Esophagus (tissue), 2 donors: ENCODE data around the gene GAL3ST2. TPM values are rescaled to one million over a fixed set of nuclear protein-coding genes. Genes with fewer than 3 reads are reported as not detected.
"Not testable (repeated sequence)": the region's sequence is repeated elsewhere in the genome, so short reads cannot be mapped to it uniquely, and the experiment has no call there.

Experiments
- H3K27ac ChIP-seq, 2 donors: one replicate each; pipeline ENCODE4 v1.5.1; 2013; ENCODE audit warnings: low read depth in 2 of 2, mild to moderate bottlenecking in 2 of 2, inconsistent platforms in 1 of 2, low read length in 1 of 2, moderate library complexity in 1 of 2
- H3K27me3 ChIP-seq, 2 donors: one replicate each; pipeline ENCODE4 v1.6.1; 2013; ENCODE audit warnings: low read length in 2 of 2, control low read depth in 1 of 2, mild to moderate bottlenecking in 1 of 2; ENCODE audit not compliant: insufficient read depth in 2 of 2, control insufficient read depth in 1 of 2
- H3K36me3 ChIP-seq, 2 donors: one replicate each; pipeline ENCODE4 v1.6.1; 2013; ENCODE audit warnings: low read length in 1 of 2; ENCODE audit not compliant: control insufficient read depth in 2 of 2, insufficient read depth in 2 of 2
- H3K4me1 ChIP-seq, 2 donors: one replicate each; pipeline ENCODE4 v1.6.1; 2013; ENCODE audit warnings: low read length in 1 of 2; ENCODE audit not compliant: control insufficient read depth in 2 of 2, insufficient read depth in 2 of 2
- H3K4me3 ChIP-seq, 2 donors: one replicate each; pipeline ENCODE4 v1.5.1; 2013; ENCODE audit warnings: low read length in 2 of 2, mild to moderate bottlenecking in 2 of 2, low read depth in 1 of 2, moderate library complexity in 1 of 2
- H3K9me3 ChIP-seq, 2 donors: one replicate each; pipeline ENCODE4 v1.6.1; 2013; ENCODE audit warnings: mild to moderate bottlenecking in 2 of 2, low read depth in 1 of 2, low read length in 1 of 2, moderate library complexity in 1 of 2; ENCODE audit not compliant: control insufficient read depth in 2 of 2, insufficient read depth in 1 of 2
- WGBS, 2 donors: extraction: QIAGEN DNeasy Blood & Tissue Kit; methylation state at CpG; one replicate each; pipeline ENCODE4 v1.1.7; 2013; 5-methylcytosine and 5-hydroxymethylcytosine counted together
- polyA plus RNA-seq, 2 donors: library from polyadenylated mRNA; stranded (reverse); fragments of 200-250 nt; gene quantifications; one replicate each; pipeline ENCODE4 v1.2.3, GENCODE V29; 2013
- donor health status: healthy with polysubstance abuse.
- donor health status: Bipolar disorder and iron deficiency.

The GAL3ST2 gene
- polyA plus RNA-seq, 2 donors, result 0.02 to 0.10 TPM

DNA sequence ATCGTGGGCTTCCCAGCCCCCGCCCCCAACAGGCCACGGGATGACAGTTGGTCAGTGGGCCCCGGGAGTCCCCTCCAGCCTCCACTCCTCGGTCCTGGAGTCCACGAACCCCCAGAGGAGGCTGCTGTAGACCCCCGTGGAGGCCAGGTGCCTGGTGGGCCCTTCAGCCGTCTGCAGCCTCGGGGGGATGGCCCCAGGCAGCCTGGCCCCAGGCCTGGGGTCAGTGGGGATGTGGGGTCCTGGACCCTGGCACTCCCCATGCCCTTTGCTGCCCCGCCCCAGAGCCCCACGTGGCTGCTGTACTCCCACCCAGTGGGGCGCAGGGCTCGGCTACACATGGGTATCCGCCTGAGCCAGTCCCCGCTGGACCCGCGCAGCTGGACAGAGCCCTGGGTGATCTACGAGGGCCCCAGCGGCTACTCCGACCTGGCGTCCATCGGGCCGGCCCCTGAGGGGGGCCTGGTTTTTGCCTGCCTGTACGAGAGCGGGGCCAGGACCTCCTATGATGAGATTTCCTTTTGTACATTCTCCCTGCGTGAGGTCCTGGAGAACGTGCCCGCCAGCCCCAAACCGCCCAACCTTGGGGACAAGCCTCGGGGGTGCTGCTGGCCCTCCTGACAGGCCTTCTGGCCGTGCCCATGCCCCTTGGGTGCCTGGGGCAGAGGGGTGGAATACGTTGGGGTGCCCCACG, 40.0 kb downstream of the GAL3ST2 start:
- Histone ChIP-seq H3K36me3 (no peaks in the 10 kb centered on the region), H3K4me3 (no peak overlapping the region), H3K9me3 (no peaks in the 10 kb centered on the region), H3K27ac (no peak overlapping the region), H3K27me3 (no peaks in the 10 kb centered on the region), H3K4me1 (peaks cover 0 to 2% of the 10 kb centered on the region in 2 donors)
- 70 to 75% methylated on average over 32 to 33 of the region's 33 CpGs for WGBS, 2 donors

DNA sequence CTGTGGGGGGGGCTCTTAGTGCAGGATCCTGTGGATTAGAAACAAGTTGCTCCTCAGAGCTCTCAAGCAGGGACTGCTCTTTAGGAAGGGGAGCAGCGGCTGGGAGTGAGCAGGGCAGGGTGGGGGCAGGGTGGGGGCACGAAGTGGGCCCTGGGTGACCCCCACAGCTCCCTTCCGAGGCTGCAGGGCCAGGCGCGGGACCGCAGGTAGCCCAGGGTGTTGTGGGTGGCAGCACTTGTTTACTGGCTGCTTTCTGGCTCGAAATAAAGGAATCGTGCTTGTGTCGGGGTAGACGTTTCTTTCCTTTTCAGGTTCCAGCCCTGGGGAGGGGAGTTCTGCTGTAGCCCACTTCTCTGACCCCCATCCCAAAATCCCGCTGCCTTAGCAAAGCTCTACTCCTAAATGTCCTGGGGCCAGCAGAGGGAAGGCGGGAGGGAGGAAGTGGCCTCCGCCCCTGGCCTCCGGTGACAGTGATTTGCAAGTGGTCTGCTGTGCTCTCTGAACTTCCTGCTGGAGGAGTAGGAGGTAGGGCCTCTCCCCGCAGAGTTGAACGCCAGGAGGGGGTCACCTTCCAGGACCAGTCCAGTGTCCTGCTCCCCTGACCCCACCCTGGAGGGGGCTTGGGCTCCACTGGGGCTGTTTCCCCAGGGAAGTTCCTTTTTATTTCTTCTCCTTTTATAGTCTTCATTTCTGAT, 40.7 kb downstream of the GAL3ST2 start:
- no peaks in the 10 kb centered on the region for H3K9me3 ChIP-seq
- no peak overlapping the region for H3K27ac ChIP-seq
- no peaks in the 10 kb centered on the region for H3K27me3 ChIP-seq
- no peak overlapping the region for H3K4me3 ChIP-seq
- no peaks in the 10 kb centered on the region for H3K36me3 ChIP-seq
- 39 to 50% methylated on average over 16 of the region's 16 CpGs for WGBS, 2 donors
- peaks cover 0 to 2% of the 10 kb centered on the region in 2 donors for H3K4me1 ChIP-seq

DNA sequence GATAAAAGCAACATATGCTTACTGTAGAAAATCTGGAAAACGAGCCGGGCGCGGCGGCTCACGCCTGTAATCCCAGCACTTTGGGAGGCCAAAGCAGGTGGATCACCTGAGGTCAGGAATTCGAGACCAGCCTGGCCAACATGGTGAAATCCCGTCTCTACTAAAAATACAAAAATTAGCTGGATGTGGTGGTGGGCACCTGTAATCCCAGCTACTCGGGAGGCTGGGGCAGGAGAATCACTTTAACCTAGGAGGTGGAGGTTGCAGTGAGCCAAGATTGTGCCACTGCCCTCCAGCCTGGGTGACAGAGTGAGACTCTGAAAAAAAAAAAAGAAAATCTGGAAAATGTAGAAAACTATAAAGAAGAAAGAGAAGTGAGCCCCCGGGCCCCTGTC, 41.2 kb downstream of the GAL3ST2 start:
- not testable (repeated sequence) for H3K9me3 ChIP-seq, H3K27me3 ChIP-seq, H3K36me3 ChIP-seq, H3K4me3 ChIP-seq, H3K27ac ChIP-seq, H3K4me1 ChIP-seq
- 77 to 80% methylated on average over 8 to 10 of the region's 10 CpGs for WGBS, 2 donors

DNA sequence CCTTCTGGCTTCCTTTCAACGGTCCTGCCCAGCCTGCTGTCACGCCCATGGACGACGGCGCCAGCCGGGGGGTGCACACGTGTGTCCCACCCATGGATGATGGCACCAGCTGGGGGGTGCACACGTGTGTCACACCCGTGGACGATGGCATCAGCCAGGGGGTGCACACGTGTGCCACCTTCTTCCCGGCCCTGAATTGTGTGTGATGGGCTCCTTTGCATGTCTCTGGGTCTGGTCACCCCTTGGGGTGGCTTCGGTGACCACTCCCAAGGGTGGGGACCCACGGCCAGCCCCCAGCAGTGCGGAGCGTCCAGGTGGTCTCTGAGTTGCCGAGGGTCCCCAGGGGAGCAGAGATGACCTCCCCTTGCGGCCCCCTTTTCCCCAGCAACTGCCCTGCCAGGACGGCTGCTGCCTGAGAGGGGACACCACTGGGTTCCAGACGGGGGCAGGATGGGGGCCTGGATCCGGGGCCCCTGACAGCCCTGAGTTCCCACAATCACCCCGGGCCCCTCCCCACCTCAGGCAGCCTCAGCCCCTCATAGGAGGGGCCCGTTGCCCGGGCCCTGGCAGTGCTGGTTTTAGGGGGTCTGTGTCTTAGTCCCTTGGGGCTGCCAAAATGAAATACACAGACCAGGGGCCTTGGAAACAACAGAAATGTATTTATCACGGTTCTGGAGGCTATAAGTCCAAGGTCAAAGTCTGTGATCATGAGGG, 41.8 kb downstream of the GAL3ST2 start:
- H3K4me1 ChIP-seq, result no peaks in the 10 kb centered on the region
- H3K27me3 ChIP-seq, result no peaks in the 10 kb centered on the region
- no peaks in the 10 kb centered on the region for H3K36me3 ChIP-seq
- H3K4me3 ChIP-seq, result no peak overlapping the region
- no peak overlapping the region for H3K27ac ChIP-seq
- no peaks in the 10 kb centered on the region for H3K9me3 ChIP-seq
- WGBS, 2 donors, result 74 to 76% methylated on average over 25 of the region's 25 CpGs

DNA sequence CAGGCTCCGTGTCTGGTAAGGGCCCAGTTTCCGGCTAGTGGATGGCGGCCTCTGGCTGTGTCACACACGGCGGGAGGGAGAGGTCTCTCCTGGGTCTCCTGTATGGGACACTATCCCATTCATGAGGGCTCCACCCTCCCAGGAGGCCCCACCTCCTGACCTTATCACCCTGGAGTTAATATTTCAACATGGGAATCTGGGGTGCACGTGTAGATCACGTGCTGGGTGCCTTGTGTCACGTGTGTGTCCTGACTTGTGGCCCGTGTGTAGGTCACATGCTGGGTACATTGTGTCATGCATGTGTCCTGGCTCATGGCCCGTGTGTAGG, 42.3 kb downstream of the GAL3ST2 start:
- H3K9me3 ChIP-seq, result no peaks in the 10 kb centered on the region
- no peak overlapping the region for H3K4me3 ChIP-seq
- no peaks in the 10 kb centered on the region for H3K36me3 ChIP-seq
- 52 to 69% methylated on average over 10 of the region's 10 CpGs for WGBS, 2 donors
- H3K4me1 ChIP-seq, result no peaks in the 10 kb centered on the region
- H3K27ac ChIP-seq, result no peak overlapping the region
- H3K27me3 ChIP-seq, result no peaks in the 10 kb centered on the region

DNA sequence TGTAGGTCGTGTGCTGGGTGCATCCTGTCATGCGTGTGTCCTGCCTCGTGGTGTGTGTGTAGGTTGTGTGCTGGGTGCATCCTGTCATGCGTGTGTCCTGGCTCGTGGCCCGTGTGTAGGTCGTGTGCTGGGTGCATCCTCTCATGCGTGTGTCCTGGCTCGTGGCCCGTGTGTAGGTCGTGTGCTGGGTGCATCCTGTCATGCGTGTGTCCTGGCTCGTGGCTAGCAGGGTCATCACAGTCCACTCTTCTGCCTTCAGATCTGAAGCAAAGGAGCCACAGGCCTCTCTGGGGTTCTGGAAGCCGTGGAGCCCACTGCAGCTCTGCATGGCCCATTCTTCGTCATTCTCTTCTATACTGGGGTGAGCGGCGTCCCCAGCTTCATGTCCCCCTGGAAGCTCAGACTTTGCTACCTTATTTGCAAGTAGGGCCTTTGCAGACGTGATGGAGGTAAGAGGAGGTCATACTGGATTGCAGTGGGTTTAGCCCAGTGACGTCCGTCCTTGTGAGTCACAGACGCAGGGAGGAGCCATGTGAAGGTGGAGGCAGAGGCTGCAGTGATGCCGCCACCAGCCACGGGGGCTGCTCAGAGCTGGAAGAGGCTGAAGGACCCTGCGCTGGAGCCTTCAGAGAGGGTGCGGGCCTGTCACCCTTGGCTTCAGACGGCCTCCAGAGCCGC, 43.5 kb downstream of the GAL3ST2 start:
- WGBS, 2 donors, result 80 to 84% methylated on average over 27 of the region's 27 CpGs
- not testable (repeated sequence) for H3K9me3 ChIP-seq, H3K36me3 ChIP-seq, H3K27me3 ChIP-seq, H3K4me1 ChIP-seq, H3K4me3 ChIP-seq, H3K27ac ChIP-seq

DNA sequence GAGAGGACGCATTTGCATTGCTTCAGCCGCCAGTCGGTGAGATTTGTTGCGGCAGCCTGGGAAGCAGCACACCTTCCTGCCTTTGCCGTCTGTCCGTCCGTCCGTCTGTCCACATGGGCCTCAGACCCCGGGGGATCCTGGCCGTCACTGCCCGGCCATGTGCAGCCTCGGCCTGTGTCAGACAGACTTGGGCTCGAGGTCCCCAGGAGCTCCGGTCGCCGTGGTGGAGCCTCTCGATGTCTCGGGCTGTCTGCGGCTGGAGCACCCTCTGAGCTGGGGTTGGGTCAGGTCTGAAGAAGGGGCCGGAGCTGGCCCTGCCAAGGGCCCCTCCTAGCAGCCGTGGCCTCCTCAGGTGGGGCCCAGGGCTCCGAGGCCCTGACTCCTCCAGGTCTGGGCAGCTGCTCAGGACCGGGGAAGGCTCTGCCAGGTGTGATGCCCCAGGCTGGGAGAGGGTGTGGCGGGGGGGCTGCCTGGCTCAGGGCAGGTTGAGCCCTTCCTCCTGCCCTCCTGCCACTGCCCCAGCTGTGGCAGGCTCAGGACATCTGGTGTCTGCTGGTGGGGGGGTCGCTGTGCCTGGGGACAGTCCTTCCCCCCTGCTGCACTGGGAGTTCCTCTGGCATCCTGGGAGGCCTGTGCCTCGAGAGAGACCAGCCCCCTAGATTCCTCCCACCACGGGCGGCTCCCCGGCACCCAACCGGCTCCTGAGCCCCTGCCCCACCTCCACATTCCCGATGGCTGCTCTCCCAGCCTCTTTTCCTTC, 44.2 kb downstream of the GAL3ST2 start:
- no peak overlapping the region for H3K4me3 ChIP-seq
- WGBS, 2 donors, result 80 to 85% methylated on average over 28 to 31 of the region's 31 CpGs
- no peaks in the 10 kb centered on the region for H3K9me3 ChIP-seq
- no peaks in the 10 kb centered on the region for H3K27me3 ChIP-seq
- no peak overlapping the region for H3K27ac ChIP-seq
- no peaks in the 10 kb centered on the region for H3K36me3 ChIP-seq
- H3K4me1 ChIP-seq, result no peaks in the 10 kb centered on the region

DNA sequence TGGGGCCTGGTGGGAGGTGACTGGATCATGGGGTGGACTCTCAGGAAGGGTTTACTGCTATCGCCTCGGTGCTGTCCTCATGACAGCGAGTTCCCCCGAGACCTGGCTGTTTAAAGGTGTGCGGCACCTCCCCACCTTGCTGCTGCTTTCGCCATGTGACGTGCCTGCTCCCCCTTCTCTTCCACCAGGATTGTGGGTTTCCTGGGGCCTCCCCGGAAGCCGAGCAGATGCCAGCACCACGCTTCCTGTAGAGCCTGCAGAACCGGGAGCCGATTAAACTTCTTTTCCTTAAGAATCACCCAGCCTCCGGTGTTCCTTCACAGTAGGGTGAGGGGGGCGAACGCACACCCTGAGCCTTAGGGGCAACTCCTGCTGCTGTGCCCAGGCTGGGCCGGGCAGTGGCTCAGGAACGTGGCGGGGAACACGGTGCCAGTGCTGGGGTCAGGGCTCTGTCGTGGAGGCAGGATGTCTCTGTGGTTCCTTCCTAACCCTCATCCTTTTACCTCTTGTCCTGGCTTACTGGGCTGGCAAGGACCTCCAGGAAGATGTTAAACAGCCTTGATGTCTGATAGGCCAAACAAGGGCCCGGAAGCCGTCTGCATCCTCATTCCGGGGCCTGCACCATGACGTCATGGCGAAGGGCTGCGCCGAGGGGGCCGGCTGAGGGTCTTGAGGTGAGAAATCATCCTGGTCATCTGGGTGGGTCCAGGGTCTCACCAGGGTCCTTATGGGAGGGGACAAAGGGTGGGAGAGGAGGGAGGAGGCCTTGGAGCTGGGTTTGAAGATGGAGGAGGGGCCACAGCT, 45.0 kb downstream of the GAL3ST2 start:
- WGBS, 2 donors, result 74% methylated on average over 28 of the region's 28 CpGs
- H3K4me1 ChIP-seq, result no peaks in the 10 kb centered on the region
- H3K4me3 ChIP-seq, result no peak overlapping the region
- H3K27ac ChIP-seq, result no peak overlapping the region
- no peaks in the 10 kb centered on the region for H3K27me3 ChIP-seq
- H3K9me3 ChIP-seq, result no peaks in the 10 kb centered on the region
- H3K36me3 ChIP-seq, result no peaks in the 10 kb centered on the region
